ENCODE data around the gene GGTLC3. TPM values are rescaled to one million over a fixed set of nuclear protein-coding genes. Genes with fewer than 3 reads are reported as not detected.
A peak's percentile ranks its signal among the peaks of the same experiment; 100 is the strongest.
"Not testable (repeated sequence)": the region's sequence is repeated elsewhere in the genome, so short reads cannot be mapped to it uniquely, and the experiment has no call there.

The GGTLC3 gene
- total RNA-seq, 1 experiment from 2014 or later = not detected

GRCh38 chr22:18543400-18543799, 25.4 kb upstream of the GGTLC3 start:
- H3K27me3 Mint-ChIP-seq (ENCODE audit: unreplicated experiment); DNase-seq; H3K9me3 Mint-ChIP-seq (ENCODE audit: low read depth, unreplicated experiment); CTCF ChIA-PET; H3K4me3 Mint-ChIP-seq (ENCODE audit: low read depth, unreplicated experiment); H3K36me3 Mint-ChIP-seq (ENCODE audit: insufficient read depth, unreplicated experiment); intact Hi-C loops (cut with micrococcal nuclease; ENCODE audit: unreplicated experiment); H3K27ac Mint-ChIP-seq (ENCODE audit: unreplicated experiment); BruUV-seq (replicated peaks); H3K4me1 Mint-ChIP-seq (ENCODE audit: low read depth, unreplicated experiment): not testable (repeated sequence)

- DNase-seq; H3K4me3 Mint-ChIP-seq (ENCODE audit: low read depth, unreplicated experiment); H3K4me1 Mint-ChIP-seq (ENCODE audit: low read depth, unreplicated experiment); H3K36me3 Mint-ChIP-seq (ENCODE audit: insufficient read depth, unreplicated experiment); BruUV-seq (replicated peaks); intact Hi-C loops (cut with micrococcal nuclease; ENCODE audit: unreplicated experiment); CTCF ChIA-PET; H3K27me3 Mint-ChIP-seq (ENCODE audit: unreplicated experiment); H3K27ac Mint-ChIP-seq (ENCODE audit: unreplicated experiment); H3K9me3 Mint-ChIP-seq (ENCODE audit: low read depth, unreplicated experiment): not testable (repeated sequence)
These were observed 22.0 kb upstream of the GGTLC3 start for GRCh38 chr22:18539994-18540393.

DNA sequence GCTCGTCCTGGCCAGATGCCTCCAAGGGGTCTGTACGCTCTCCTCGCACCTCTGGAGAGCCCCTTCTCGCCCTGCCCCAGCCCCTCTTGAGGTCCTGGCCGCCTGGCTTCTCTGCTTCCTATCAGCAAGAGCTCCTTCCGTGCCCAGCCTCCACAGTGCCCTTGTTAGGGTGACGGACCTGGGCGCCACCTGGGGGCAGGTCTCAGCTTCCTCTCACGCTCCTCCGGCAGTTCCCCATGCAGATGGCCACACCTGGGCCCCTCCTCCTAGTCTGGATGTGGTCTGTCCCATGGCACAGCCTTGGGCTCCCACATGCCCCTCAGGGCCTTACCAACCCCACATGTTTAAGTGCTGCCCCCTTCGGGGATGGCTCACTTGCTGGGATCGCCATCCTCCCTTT, 16.4 kb upstream of the GGTLC3 start:
- H3K9me3 Mint-ChIP-seq (ENCODE audit: low read depth, unreplicated experiment); H3K4me3 Mint-ChIP-seq (ENCODE audit: low read depth, unreplicated experiment); H3K36me3 Mint-ChIP-seq (ENCODE audit: insufficient read depth, unreplicated experiment); H3K27ac Mint-ChIP-seq (ENCODE audit: unreplicated experiment); H3K27me3 Mint-ChIP-seq (ENCODE audit: unreplicated experiment); H3K4me1 Mint-ChIP-seq (ENCODE audit: low read depth, unreplicated experiment); intact Hi-C loops (cut with micrococcal nuclease; ENCODE audit: unreplicated experiment); CTCF ChIA-PET; DNase-seq; BruUV-seq (replicated peaks): not testable (repeated sequence)

- CTCF ChIA-PET; H3K4me3 Mint-ChIP-seq (ENCODE audit: low read depth, unreplicated experiment); intact Hi-C loops (cut with micrococcal nuclease; ENCODE audit: unreplicated experiment); H3K27ac Mint-ChIP-seq (ENCODE audit: unreplicated experiment); H3K36me3 Mint-ChIP-seq (ENCODE audit: insufficient read depth, unreplicated experiment); DNase-seq; BruUV-seq (replicated peaks); H3K9me3 Mint-ChIP-seq (ENCODE audit: low read depth, unreplicated experiment); H3K4me1 Mint-ChIP-seq (ENCODE audit: low read depth, unreplicated experiment); H3K27me3 Mint-ChIP-seq (ENCODE audit: unreplicated experiment): not testable (repeated sequence)
These were observed 15.7 kb upstream of the GGTLC3 start for GRCh38 chr22:18533633-18534032.

DNA sequence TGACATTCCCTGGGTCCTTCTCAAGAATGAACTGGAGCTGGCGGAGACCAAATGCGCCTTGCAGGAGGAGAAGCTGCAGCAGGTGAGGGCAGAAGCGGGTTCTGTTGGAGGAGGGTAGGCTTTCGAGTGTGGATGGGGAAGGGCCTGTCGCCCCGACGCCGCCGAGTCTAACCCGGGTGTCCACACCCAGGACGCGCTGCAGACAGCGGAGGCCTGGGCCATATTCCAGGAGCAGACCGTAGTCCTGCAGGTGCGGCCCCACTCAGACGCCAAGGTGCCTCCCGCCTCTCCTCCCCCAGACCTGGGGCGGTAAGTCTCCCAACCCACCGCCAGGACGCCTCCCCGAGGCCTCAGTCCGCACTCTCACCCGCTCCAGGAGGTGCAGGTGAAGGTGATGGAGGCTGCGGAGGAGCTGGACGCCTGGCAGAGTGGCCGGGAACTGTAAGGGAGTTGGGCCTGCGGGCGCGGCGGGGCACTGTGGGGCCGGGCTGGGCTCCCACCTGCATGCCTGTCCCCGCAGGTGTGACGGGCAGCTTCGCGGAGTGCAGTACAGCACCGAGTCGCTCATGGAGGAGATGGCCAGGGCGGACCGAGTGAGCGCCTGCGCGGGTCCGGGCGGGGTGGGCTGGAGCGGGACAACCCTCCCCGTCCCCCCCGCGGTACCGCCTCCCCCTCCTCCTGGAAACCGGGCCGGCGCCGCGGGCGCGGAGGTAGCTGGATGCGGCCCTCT, 11.6 kb upstream of the GGTLC3 start:
- H3K4me3 Mint-ChIP-seq (ENCODE audit: low read depth, unreplicated experiment); H3K4me1 Mint-ChIP-seq (ENCODE audit: low read depth, unreplicated experiment); H3K27ac Mint-ChIP-seq (ENCODE audit: unreplicated experiment); intact Hi-C loops (cut with micrococcal nuclease; ENCODE audit: unreplicated experiment); BruUV-seq (replicated peaks); H3K36me3 Mint-ChIP-seq (ENCODE audit: insufficient read depth, unreplicated experiment); CTCF ChIA-PET; DNase-seq; H3K9me3 Mint-ChIP-seq (ENCODE audit: low read depth, unreplicated experiment); H3K27me3 Mint-ChIP-seq (ENCODE audit: unreplicated experiment): not testable (repeated sequence)

- intact Hi-C loops (cut with micrococcal nuclease; ENCODE audit: unreplicated experiment); H3K27ac Mint-ChIP-seq (ENCODE audit: unreplicated experiment); H3K4me3 Mint-ChIP-seq (ENCODE audit: low read depth, unreplicated experiment); BruUV-seq (replicated peaks); H3K9me3 Mint-ChIP-seq (ENCODE audit: low read depth, unreplicated experiment); H3K36me3 Mint-ChIP-seq (ENCODE audit: insufficient read depth, unreplicated experiment); CTCF ChIA-PET; H3K4me1 Mint-ChIP-seq (ENCODE audit: low read depth, unreplicated experiment); H3K27me3 Mint-ChIP-seq (ENCODE audit: unreplicated experiment): not testable (repeated sequence)
- peak; percentile 73 for DNase-seq
These were observed 10.8 kb upstream of the GGTLC3 start for GRCh38 chr22:18528597-18529415.

DNA sequence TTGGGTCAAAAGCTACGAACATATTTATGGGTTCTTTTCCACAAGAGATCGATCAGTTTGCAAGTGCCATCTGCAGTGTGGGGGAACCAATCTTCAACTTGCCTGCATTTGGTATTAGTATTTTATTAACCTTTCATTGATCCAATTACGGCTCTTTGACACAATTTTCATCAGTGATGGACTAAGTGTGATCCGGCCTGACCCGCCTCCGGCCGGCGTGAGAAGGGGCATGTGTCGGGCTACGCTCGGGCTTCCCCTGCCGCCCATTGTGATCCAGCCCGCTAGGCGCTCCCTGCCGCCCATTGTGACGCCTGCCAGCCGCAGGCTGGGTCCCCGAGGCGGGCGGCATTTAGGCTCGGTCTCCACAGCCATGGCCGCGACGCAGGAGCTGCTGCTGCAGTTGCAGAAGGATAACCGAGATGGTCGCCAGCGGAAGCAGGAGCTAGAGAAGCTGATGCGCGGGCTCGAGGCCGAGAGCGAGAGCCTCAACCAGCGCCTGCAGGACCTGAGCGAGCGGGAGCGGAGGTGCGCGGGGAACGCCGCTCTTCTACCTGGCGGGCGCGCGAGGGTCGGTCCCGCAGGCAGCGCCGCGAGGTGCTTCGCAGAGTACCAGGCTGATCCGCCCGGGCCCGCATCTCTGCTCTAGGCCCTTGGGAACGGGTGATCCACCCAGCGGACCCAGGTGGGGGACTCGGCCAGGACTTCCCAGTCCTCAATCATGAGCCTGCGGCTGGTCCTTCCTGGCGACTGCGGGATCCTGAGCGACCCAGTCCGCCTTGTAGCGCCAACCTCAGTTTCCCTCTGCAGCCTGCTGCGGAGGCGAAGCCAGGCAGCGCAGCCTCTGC, 10.0 kb upstream of the GGTLC3 start, which contains the start of gene TMEM191B:
Gene TMEM191B, plus strand, starts transcription at position 51 of the 845 bp plus-strand sequence. Its CDS starts 179 bp downstream, at position 230.
- BruUV-seq (replicated peaks); intact Hi-C loops (cut with micrococcal nuclease; ENCODE audit: unreplicated experiment): not testable (repeated sequence)

DNA sequence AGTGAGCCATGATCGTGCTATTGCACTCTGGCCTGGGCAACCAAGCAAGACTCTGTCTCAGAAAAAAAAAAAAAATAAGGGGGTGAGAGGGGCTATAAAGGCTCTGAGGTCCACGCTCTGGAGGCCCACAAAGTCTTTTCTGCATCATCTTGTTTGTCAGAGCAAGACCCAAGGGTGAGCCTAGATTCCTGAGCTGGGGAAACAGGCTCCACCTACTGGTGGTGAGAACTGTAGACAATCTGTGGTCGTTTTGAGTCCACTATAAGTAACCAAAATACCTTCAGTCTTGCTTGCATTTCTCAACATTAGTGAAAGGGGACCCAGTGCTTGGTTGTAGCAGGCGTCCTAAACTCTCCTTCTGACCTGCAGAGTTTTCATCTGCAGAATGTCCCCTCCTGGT, 5.4 kb upstream of the GGTLC3 start:
- DNase-seq; H3K4me3 Mint-ChIP-seq (ENCODE audit: low read depth, unreplicated experiment); intact Hi-C loops (cut with micrococcal nuclease; ENCODE audit: unreplicated experiment): not testable (repeated sequence)

More for the DNA sequence above, 10.0 kb upstream of the GGTLC3 start, which contains the start of gene TMEM191B:
- CTCF ChIA-PET; H3K4me1 Mint-ChIP-seq (ENCODE audit: low read depth, unreplicated experiment); H3K27me3 Mint-ChIP-seq (ENCODE audit: unreplicated experiment); H3K9me3 Mint-ChIP-seq (ENCODE audit: low read depth, unreplicated experiment); H3K4me3 Mint-ChIP-seq (ENCODE audit: low read depth, unreplicated experiment); H3K36me3 Mint-ChIP-seq (ENCODE audit: insufficient read depth, unreplicated experiment); H3K27ac Mint-ChIP-seq (ENCODE audit: unreplicated experiment); DNase-seq: not testable (repeated sequence)

DNA sequence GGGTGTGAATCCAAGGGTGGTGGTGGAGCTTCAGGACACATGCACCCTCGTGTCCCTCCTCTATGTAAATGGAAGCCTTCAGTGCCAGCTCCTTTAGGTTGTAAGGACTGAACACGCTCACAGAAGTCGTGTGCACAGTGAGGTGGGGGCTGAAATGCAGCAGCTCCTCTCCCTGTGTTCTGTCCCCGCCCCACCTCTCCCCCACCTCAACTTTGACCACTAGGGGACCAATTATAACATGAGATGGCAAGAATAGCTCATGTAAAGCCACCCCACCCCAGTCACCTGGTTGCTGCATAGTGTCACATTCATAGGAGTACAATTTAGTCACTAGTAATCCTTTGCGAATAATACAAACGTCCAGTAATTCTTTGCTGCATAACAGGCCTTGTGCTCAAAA, 4.8 kb upstream of the GGTLC3 start:
- BruUV-seq (replicated peaks); H3K36me3 Mint-ChIP-seq (ENCODE audit: insufficient read depth, unreplicated experiment); intact Hi-C loops (cut with micrococcal nuclease; ENCODE audit: unreplicated experiment); H3K4me3 Mint-ChIP-seq (ENCODE audit: low read depth, unreplicated experiment); DNase-seq; H3K4me1 Mint-ChIP-seq (ENCODE audit: low read depth, unreplicated experiment); CTCF ChIA-PET; H3K27ac Mint-ChIP-seq (ENCODE audit: unreplicated experiment); H3K27me3 Mint-ChIP-seq (ENCODE audit: unreplicated experiment); H3K9me3 Mint-ChIP-seq (ENCODE audit: low read depth, unreplicated experiment): not testable (repeated sequence)

More for the DNA sequence above, 5.4 kb upstream of the GGTLC3 start:
- H3K9me3 Mint-ChIP-seq (ENCODE audit: low read depth, unreplicated experiment); H3K4me1 Mint-ChIP-seq (ENCODE audit: low read depth, unreplicated experiment); H3K27ac Mint-ChIP-seq (ENCODE audit: unreplicated experiment); CTCF ChIA-PET; H3K27me3 Mint-ChIP-seq (ENCODE audit: unreplicated experiment); BruUV-seq (replicated peaks); H3K36me3 Mint-ChIP-seq (ENCODE audit: insufficient read depth, unreplicated experiment): not testable (repeated sequence)
